HCT116 (cell line): ENCODE results near the gene SEMA5B. TPM values are rescaled to one million over a fixed set of nuclear protein-coding genes. Genes with fewer than 3 reads are reported as not detected.

Experiments
- ATAC-seq: fragments of 200-7000 bp; cut with Tn5 transposase; 2 replicates; pipeline ENCODE4 v1.9.1; 2020; ENCODE audit warnings: mild to moderate bottlenecking, moderate library complexity
- BruUV-seq: library from RNA; stranded (reverse); fragments of 400-500 nt; replicated peaks from 2 replicates; lab custom pipeline; 2021; lab: Mats Ljungman, UMichigan
- CTCF ChIA-PET: fragments of 300-600 bp; sonication (Branson Sonifier 250); formaldehyde crosslinking; loops from one replicate; lab custom pipeline; 2021; ENCODE audit warnings: antibody characterized with exemption; lab: Charles Lee
- POLR2A ChIA-PET: fragments of 300-600, 350-600 bp; sonication (Branson Sonifier 250); formaldehyde crosslinking; loops from one replicate; lab custom pipeline; 2021; ENCODE audit warnings: antibody characterized with exemption; lab: Charles Lee
- RAD21 ChIA-PET, 2 experiments: fragments of 300-600 bp; sonication (Branson Sonifier 250); formaldehyde crosslinking; loops; one replicate each; lab custom pipeline; 2023; ENCODE audit warnings: low total read pairs in 2 of 2; ENCODE audit not compliant: uncharacterized antibody in 2 of 2, unreplicated experiment in 2 of 2, low non-redundant PET in 1 of 2; lab: Charles Lee
- DNase-seq: peaks from one replicate; pipeline ENCODE4 v3.0.0-alpha.2; 2010; ENCODE audit warnings: low read depth, low spot score
- H2AFZ ChIP-seq: fragments of 200-600 bp; shearing (Covaris generic), sonication (generic); 2 replicates; pipeline ENCODE4 v1.6.1; 2017; ENCODE audit warnings: low read depth, mixed run types, mixed read lengths, antibody characterized with exemption, low read length; ENCODE audit not compliant: poor library complexity, severe bottlenecking
- H3K27ac ChIP-seq: 2 replicates; pipeline ENCODE4 v1.5.1; 2012; ENCODE audit warnings: low read depth, low read length
- H3K27me3 ChIP-seq: fragments of 200-600 bp; sonication (generic); 2 replicates; pipeline ENCODE4 v1.6.1; 2016; ENCODE audit warnings: mixed run types, low read length, mixed read lengths; ENCODE audit not compliant: insufficient read depth
- H3K36me3 ChIP-seq, 2 experiments: fragments of 200-500 bp in 1 of 2; fragments of 200-600 bp in 1 of 2; sonication (Bioruptor generic) in 1 of 2; sonication (generic) in 1 of 2; 2 replicates each; pipeline versions ENCODE4 v1.5.1 to v1.6.1; 2014 to 2016; ENCODE audit warnings: low read length in 2 of 2, inconsistent platforms in 1 of 2, mixed read lengths in 1 of 2, mixed run types in 1 of 2; ENCODE audit not compliant: insufficient read depth in 2 of 2, control insufficient read depth in 1 of 2
- H3K4me1 ChIP-seq, 2 experiments: fragments of 200-600 bp in 1 of 2; sonication (generic) in 1 of 2; 2 replicates each; pipeline versions ENCODE4 v1.5.1 to v1.6.1; 2012 to 2017; ENCODE audit warnings: low read length in 2 of 2, inconsistent platforms in 1 of 2, mild to moderate bottlenecking in 1 of 2, mixed read lengths in 1 of 2, mixed run types in 1 of 2, moderate library complexity in 1 of 2; ENCODE audit not compliant: insufficient read depth in 2 of 2, control insufficient read depth in 1 of 2
- H3K4me2 ChIP-seq: fragments of 200-600 bp; sonication (generic); 2 replicates; pipeline ENCODE4 v1.6.1; 2017; ENCODE audit warnings: mixed run types, low read length, mixed read lengths
- H3K4me3 ChIP-seq, 2 experiments: fragments of 200-600 bp in 1 of 2; sonication (generic) in 1 of 2; replicated peaks in 1 of 2; 2 replicates each; pipeline ENCODE4 v1.5.1; 2011 to 2016; ENCODE audit warnings: low read length in 2 of 2, control low read depth in 1 of 2, low read depth in 1 of 2, mild to moderate bottlenecking in 1 of 2, mixed read lengths in 1 of 2, mixed run types in 1 of 2
- H3K79me2 ChIP-seq: fragments of 200-600 bp; sonication (generic); 2 replicates; pipeline ENCODE4 v1.6.1; 2017; ENCODE audit warnings: mild to moderate bottlenecking, mixed run types, low read length, moderate library complexity, mixed read lengths; ENCODE audit not compliant: insufficient read depth
- H3K9ac ChIP-seq: fragments of 200-600 bp; sonication (generic); 2 replicates; pipeline ENCODE4 v1.6.1; 2016; ENCODE audit warnings: low read length, mixed read lengths
- H3K9me2 ChIP-seq: fragments of 200-600 bp; sonication (generic), shearing (Covaris generic); 2 replicates; pipeline ENCODE4 v1.6.1; 2017; ENCODE audit warnings: mixed run types, mild to moderate bottlenecking, moderate library complexity; ENCODE audit not compliant: insufficient read depth
- H3K9me3 ChIP-seq, 2 experiments: fragments of 200-500 bp in 1 of 2; fragments of 200-600 bp in 1 of 2; sonication (Bioruptor generic) in 1 of 2; sonication (generic) in 1 of 2; 2 replicates each; pipeline ENCODE4 v1.6.1; 2014 to 2017; ENCODE audit warnings: low read length in 2 of 2, mixed read lengths in 2 of 2, inconsistent platforms in 1 of 2, low read depth in 1 of 2, mild to moderate bottlenecking in 1 of 2, mixed run types in 1 of 2, moderate library complexity in 1 of 2; ENCODE audit not compliant: control insufficient read depth in 1 of 2, insufficient read depth in 1 of 2
- H4K20me1 ChIP-seq: fragments of 200-600 bp; sonication (generic), shearing (Covaris generic); 2 replicates; pipeline ENCODE4 v1.6.1; 2017; ENCODE audit warnings: mixed run types, mild to moderate bottlenecking, moderate library complexity; ENCODE audit not compliant: insufficient read depth
- ATF3 ChIP-seq: IDR thresholded peaks from 2 replicates; pipeline ENCODE4 v1.6.1; 2012
- EGR1 ChIP-seq: IDR thresholded peaks from 2 replicates; pipeline ENCODE4 v1.6.1; 2012; ENCODE audit warnings: low read depth
- EZH2 ChIP-seq: fragments of 200-600 bp; sonication (generic); IDR thresholded peaks from 2 replicates; pipeline ENCODE4 v1.6.1; 2017; ENCODE audit warnings: antibody characterized with exemption, mixed run types
- EZH2phosphoT487 ChIP-seq: fragments of 200-600 bp; IDR thresholded peaks from 2 replicates; pipeline ENCODE4 v1.6.1; 2018; ENCODE audit warnings: antibody characterized with exemption, borderline replicate concordance
- SIN3A ChIP-seq: IDR thresholded peaks from 2 replicates; pipeline ENCODE4 v1.6.1; 2012; ENCODE audit warnings: low read depth
- ZBTB33 ChIP-seq: IDR thresholded peaks from 2 replicates; pipeline ENCODE4 v1.6.1; 2011; ENCODE audit warnings: mild to moderate bottlenecking, low read length, moderate library complexity; ENCODE audit not compliant: insufficient replicate concordance; ENCODE audit errors: extremely low read depth
- intact Hi-C: fragments of 100-400 bp; cut with micrococcal nuclease; formaldehyde crosslinking; loops from 2 replicates; pipeline ENCODE4 v1.10.0; 2022
- total RNA-seq: library from RNA; stranded (reverse); gene quantifications from one replicate; pipeline ENCODE4 v1.2.1, GENCODE V29; 2021; ENCODE audit not compliant: unreplicated experiment

SEMA5B gene
- total RNA-seq, 1 experiment from 2014 or later: 0.15 TPM

GRCh38 chr3:123064914-123065313 is 37.4 kb upstream of the SEMA5B start:
- Histone ChIP-seq H3K36me3 (no peaks in the 10 kb centered on the region), H2AFZ (no peak overlapping the region), H3K9me3 (no peaks in the 10 kb centered on the region), H3K79me2 (peaks cover 31% of the 10 kb centered on the region), H4K20me1 (no peaks in the 10 kb centered on the region; the same call in 1 of the 2 replicates), H3K27ac (no peak overlapping the region), H3K9me2 (no peaks in the 10 kb centered on the region), H3K9ac (no peak overlapping the region), H3K4me2 (no peak overlapping the region), H3K4me1 (peaks cover 7 to 23% of the 10 kb centered on the region in 2 experiments; a peak in 3 of 4 replicates), H3K4me3 (no peak overlapping the region), H3K27me3 (no peaks in the 10 kb centered on the region)
- POLR2A ChIA-PET: no interaction called here
- RAD21 ChIA-PET: no interaction called here
- CTCF ChIA-PET: no interaction called here
- intact Hi-C loops: no loop called here
- TF ChIP-seq EGR1 (no peak), ZBTB33 (no peak), SIN3A (no peak), ATF3 (no peak), EZH2 (no peak)
- DNase-seq: no peak
- no TSS peak for BruUV-seq
- no peak for ATAC-seq

- no peak for TF ChIP-seq EZH2phosphoT487
- H3K9me2 ChIP-seq: no peaks in the 10 kb centered on the region
- H3K4me2 ChIP-seq: no peak overlapping the region
- H3K27me3 ChIP-seq: no peaks in the 10 kb centered on the region
- RAD21 ChIA-PET: no interaction called here
- H3K9ac ChIP-seq: no peak overlapping the region
- intact Hi-C loops: no loop called here
- H2AFZ ChIP-seq: no peak overlapping the region
- no peak for ATAC-seq
- no peak overlapping the region for H3K27ac ChIP-seq
- H3K79me2 ChIP-seq: peaks cover 27% of the 10 kb centered on the region
- POLR2A ChIA-PET: no interaction called here
- no peak for DNase-seq
- no peaks in the 10 kb centered on the region for H3K36me3 ChIP-seq
- BruUV-seq: no TSS peak
- peaks cover 7 to 22% of the 10 kb centered on the region in 2 experiments; a peak in 3 of 4 replicates for H3K4me1 ChIP-seq
- no peaks in the 10 kb centered on the region for H3K9me3 ChIP-seq
- no peaks in the 10 kb centered on the region; the same call in 1 of the 2 replicates for H4K20me1 ChIP-seq
- H3K4me3 ChIP-seq: no peak overlapping the region
- CTCF ChIA-PET: no interaction called here
Measured at GRCh38 chr3:123064506-123064905, 36.9 kb upstream of the SEMA5B start.
